ENCODE data around the gene CCL2. TPM values are rescaled to one million over a fixed set of nuclear protein-coding genes. Genes with fewer than 3 reads are reported as not detected.

Gene CCL2
- total and polyA plus RNA-seq, 2 of the 8 experiments (the other 6 are each of a cell fraction or from before 2014, with no cell fraction given): 3.0 to 3.7 TPM

- TF ChIP-seq EGR1 (IDR thresholded peaks at IDR 0.05; ENCODE audit: borderline replicate concordance, low read depth, low read length) (no peak), EZH2 (IDR thresholded peaks at IDR 0.05; ENCODE audit: low read depth, low read length, severe bottlenecking) (no peak)
Measured at GRCh38 chr17:34221411-34221810, 33.7 kb upstream of the CCL2 start (continued).
